ENCODE data around the gene CAMTA1. TPM values are rescaled to one million over a fixed set of nuclear protein-coding genes. Genes with fewer than 3 reads are reported as not detected.

The CAMTA1 gene
- total RNA-seq, 1 donor from 2014 or later = 77.6 TPM

DNA sequence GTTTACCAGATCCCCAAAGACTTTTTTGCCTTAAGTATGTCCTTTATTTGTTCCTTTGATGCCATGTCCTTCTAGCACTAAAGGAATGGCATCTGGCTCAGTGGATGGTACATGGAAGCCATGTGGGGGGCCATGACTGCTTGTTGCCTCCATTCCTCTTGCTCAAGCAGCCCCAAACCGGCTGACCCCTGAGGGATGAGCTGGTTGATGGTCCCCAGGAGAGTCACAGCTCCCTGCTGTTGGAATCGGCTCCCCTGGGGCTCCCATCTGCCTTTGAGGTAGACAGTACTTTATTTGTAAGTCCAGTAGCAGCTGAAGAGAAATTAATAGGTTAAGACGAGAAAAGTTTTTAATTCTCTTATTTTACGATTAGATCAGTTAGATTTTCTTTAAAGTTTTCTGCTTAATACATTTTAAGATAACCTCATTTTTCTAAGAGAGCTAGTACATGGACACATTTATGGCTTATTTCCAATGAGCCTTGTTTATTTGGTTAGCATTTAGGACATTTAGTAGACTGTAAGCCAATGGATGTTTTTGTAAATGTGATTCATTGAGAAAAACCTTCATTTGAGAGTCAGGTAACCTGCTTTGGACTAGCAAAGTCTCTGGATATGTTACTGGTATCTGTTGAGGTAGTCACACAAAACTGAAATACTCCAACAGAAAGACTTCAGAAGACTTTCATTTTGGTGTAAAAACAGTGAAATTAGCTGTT is 88.2 kb downstream of the CAMTA1 start:
- peaks cover 6% of the 10 kb centered on the region for H3K36me3 Mint-ChIP-seq (ENCODE audit: low read depth, unreplicated experiment)
- no peaks in the 10 kb centered on the region for H3K27me3 ChIP-seq (ENCODE audit: insufficient read depth, low read length)
- H3K4me3 Mint-ChIP-seq (ENCODE audit: unreplicated experiment) = no peak overlapping the region
- H3K9ac ChIP-seq (ENCODE audit: low read length) = no peak overlapping the region
- peak overlapping the region; percentile 15 for H3K4me2 ChIP-seq (ENCODE audit: low read length)
- no peak overlapping the region for H3K27ac Mint-ChIP-seq (ENCODE audit: unreplicated experiment)
- H4K20me1 ChIP-seq (ENCODE audit: insufficient read depth, low read length) = peaks cover 5% of the 10 kb centered on the region
- H3K9me3 ChIP-seq (ENCODE audit: insufficient read depth, low read depth, low read length) = no peaks in the 10 kb centered on the region
- H3K36me3 ChIP-seq (ENCODE audit: insufficient read depth, low read length) = no peaks in the 10 kb centered on the region
- H3K27me3 Mint-ChIP-seq (ENCODE audit: low read depth, unreplicated experiment) = no peaks in the 10 kb centered on the region
- TF ChIP-seq, protein P1, sequence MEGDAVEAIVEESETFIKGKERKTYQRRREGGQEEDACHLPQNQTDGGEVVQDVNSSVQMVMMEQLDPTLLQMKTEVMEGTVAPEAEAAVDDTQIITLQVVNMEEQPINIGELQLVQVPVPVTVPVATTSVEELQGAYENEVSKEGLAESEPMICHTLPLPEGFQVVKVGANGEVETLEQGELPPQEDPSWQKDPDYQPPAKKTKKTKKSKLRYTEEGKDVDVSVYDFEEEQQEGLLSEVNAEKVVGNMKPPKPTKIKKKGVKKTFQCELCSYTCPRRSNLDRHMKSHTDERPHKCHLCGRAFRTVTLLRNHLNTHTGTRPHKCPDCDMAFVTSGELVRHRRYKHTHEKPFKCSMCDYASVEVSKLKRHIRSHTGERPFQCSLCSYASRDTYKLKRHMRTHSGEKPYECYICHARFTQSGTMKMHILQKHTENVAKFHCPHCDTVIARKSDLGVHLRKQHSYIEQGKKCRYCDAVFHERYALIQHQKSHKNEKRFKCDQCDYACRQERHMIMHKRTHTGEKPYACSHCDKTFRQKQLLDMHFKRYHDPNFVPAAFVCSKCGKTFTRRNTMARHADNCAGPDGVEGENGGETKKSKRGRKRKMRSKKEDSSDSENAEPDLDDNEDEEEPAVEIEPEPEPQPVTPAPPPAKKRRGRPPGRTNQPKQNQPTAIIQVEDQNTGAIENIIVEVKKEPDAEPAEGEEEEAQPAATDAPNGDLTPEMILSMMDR (IDR thresholded peaks at IDR 0.05; ENCODE audit: insufficient read depth, low read depth, low read length) = no peak
- no peak for TF ChIP-seq EZH2 (IDR thresholded peaks at IDR 0.05; ENCODE audit: insufficient read depth, low read length)
- DNase-seq (ENCODE audit: low read depth) (peak; percentile 56), FAIRE-seq (peak; percentile 32)
- no peak overlapping the region for H3K4me3 ChIP-seq (ENCODE audit: insufficient read depth, low read depth, low read length)
- H2AFZ ChIP-seq (ENCODE audit: low read depth, low read length) = no peak overlapping the region
- peaks cover 16% of the 10 kb centered on the region for H3K79me2 ChIP-seq (ENCODE audit: insufficient read depth, low read length)
- peaks cover 38% of the 10 kb centered on the region for H3K4me1 ChIP-seq (ENCODE audit: insufficient read depth, low read length)
- peak overlapping the region; percentile 28 for H3K27ac ChIP-seq (ENCODE audit: low read depth, low read length)
- H3K9me3 Mint-ChIP-seq (ENCODE audit: unreplicated experiment) = no peaks in the 10 kb centered on the region
- H3K4me1 Mint-ChIP-seq (ENCODE audit: low read depth, unreplicated experiment) = peaks cover 25% of the 10 kb centered on the region

DNA sequence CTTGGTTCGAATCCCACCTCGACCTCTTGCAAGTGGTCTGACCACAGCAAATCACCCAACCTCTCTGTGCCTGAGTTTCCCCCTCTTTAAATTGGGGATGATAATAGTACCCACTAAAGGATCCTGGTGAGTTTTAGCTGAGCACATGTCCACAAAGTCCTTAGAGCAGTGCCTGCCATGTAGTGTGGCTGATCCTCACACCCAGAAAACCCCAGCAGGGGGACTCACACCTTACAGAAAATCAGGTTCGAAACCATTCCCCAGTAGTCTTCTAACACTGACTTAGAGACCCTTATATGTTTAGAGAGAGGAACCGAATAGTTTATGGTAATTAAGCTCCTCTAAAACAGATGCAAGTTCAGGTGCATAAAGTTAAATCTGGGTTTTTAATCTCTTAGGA is 89.0 kb downstream of the CAMTA1 start:
- no peak overlapping the region for H3K9ac ChIP-seq (ENCODE audit: low read length)
- Mint-ChIP-seq H3K27me3 (ENCODE audit: low read depth, unreplicated experiment) (no peaks in the 10 kb centered on the region), H3K4me3 (ENCODE audit: unreplicated experiment) (no peak overlapping the region), H3K4me1 (ENCODE audit: low read depth, unreplicated experiment) (peaks cover 17% of the 10 kb centered on the region), H3K9me3 (ENCODE audit: unreplicated experiment) (no peaks in the 10 kb centered on the region), H3K27ac (ENCODE audit: unreplicated experiment) (no peak overlapping the region), H3K36me3 (ENCODE audit: low read depth, unreplicated experiment) (peaks cover 9% of the 10 kb centered on the region)
- no peaks in the 10 kb centered on the region for H3K36me3 ChIP-seq (ENCODE audit: insufficient read depth, low read length)
- TF ChIP-seq EZH2 (IDR thresholded peaks at IDR 0.05; ENCODE audit: insufficient read depth, low read length) = no peak
- TF ChIP-seq, protein P1 (IDR thresholded peaks at IDR 0.05; ENCODE audit: insufficient read depth, low read depth, low read length) = no peak
- H3K79me2 ChIP-seq (ENCODE audit: insufficient read depth, low read length) = peaks cover 8% of the 10 kb centered on the region
- no peaks in the 10 kb centered on the region for H3K27me3 ChIP-seq (ENCODE audit: insufficient read depth, low read length)
- no peaks in the 10 kb centered on the region for H3K9me3 ChIP-seq (ENCODE audit: insufficient read depth, low read depth, low read length)
- peaks cover 32% of the 10 kb centered on the region for H3K4me1 ChIP-seq (ENCODE audit: insufficient read depth, low read length)
- peaks cover under 1% of the 10 kb centered on the region for H4K20me1 ChIP-seq (ENCODE audit: insufficient read depth, low read length)
- H2AFZ ChIP-seq (ENCODE audit: low read depth, low read length) = no peak overlapping the region
- H3K27ac ChIP-seq (ENCODE audit: low read depth, low read length) = no peak overlapping the region
- FAIRE-seq (no peak), DNase-seq (ENCODE audit: low read depth) (no peak)
- no peak overlapping the region for H3K4me3 ChIP-seq (ENCODE audit: insufficient read depth, low read depth, low read length)
- no peak overlapping the region for H3K4me2 ChIP-seq (ENCODE audit: low read length)

Measured in astrocyte (in vitro differentiated cells and primary cell).